ENCODE measurements around the gene ARG2. TPM values are rescaled to one million over a fixed set of nuclear protein-coding genes. Genes with fewer than 3 reads are reported as not detected.
"Not testable (repeated sequence)": the region's sequence is repeated elsewhere in the genome, so short reads cannot be mapped to it uniquely, and the experiment has no call there.

ARG2 gene
- total and polyA plus RNA-seq, 2 experiments from 2014 or later, result 5.6 to 6.3 TPM

- Histone ChIP-seq H3F3A (ENCODE audit: insufficient read depth) (peaks cover 30% of the 10 kb centered on the region), H3K4me2 (ENCODE audit: unreplicated experiment) (peak overlapping the region; percentile 72), H4K20me1 (ENCODE audit: insufficient read depth) (no peaks in the 10 kb centered on the region), H3K9me2 (ENCODE audit: insufficient read depth) (no peaks in the 10 kb centered on the region), H3K79me2 (ENCODE audit: insufficient read depth) (no peaks in the 10 kb centered on the region), H3K9ac (peak overlapping the region; percentile 59), H3K27ac (peak overlapping the region; percentile 83), H3K9me3 (ENCODE audit: low read depth) (no peaks in the 10 kb centered on the region), H3K36me3 (ENCODE audit: low read depth) (no peaks in the 10 kb centered on the region), H2AFZ (peak overlapping the region; percentile 79), H3K27me3 (replicated peaks; ENCODE audit: insufficient read depth) (no peaks in the 10 kb centered on the region), H3K4me3 (peak overlapping the region; percentile 29), H3K4me1 (ENCODE audit: insufficient read depth) (peaks cover 17% of the 10 kb centered on the region)
- TF ChIP-seq EZH2phosphoT487 (IDR thresholded peaks at IDR 0.05; ENCODE audit: insufficient read depth, low read depth) (no peak), EZH2 (IDR thresholded peaks at IDR 0.05; ENCODE audit: insufficient read depth, poor library complexity, severe bottlenecking) (no peak)
- WGBS, 2 experiments (ENCODE audit: low coverage in 1 of 2, low lambda C conversion rate in 2 of 2, missing lambda C conversion rate in 2 of 2), result 24 to 29% methylated on average over 2 of the region's 2 CpGs
- peak; percentile 57 for DNase-seq
- in situ Hi-C loops (cut with MboI), result no loop called here
These were observed 3.4 kb downstream of the ARG2 start for GRCh38 chr14:67623114-67623513.

- DNase-seq; H3K9ac ChIP-seq; in situ Hi-C loops (cut with MboI); H2AFZ ChIP-seq; H3K4me3 ChIP-seq; H3K9me2 ChIP-seq (ENCODE audit: insufficient read depth); H3K27ac ChIP-seq; H3K9me3 ChIP-seq (ENCODE audit: low read depth); H4K20me1 ChIP-seq (ENCODE audit: insufficient read depth); H3K79me2 ChIP-seq (ENCODE audit: insufficient read depth); H3K27me3 ChIP-seq (replicated peaks; ENCODE audit: insufficient read depth); H3K36me3 ChIP-seq (ENCODE audit: low read depth); H3K4me2 ChIP-seq (ENCODE audit: unreplicated experiment): not testable (repeated sequence)
- 94 to 100% methylated on average over 1 of the region's 1 CpG for WGBS, 2 experiments (ENCODE audit: low coverage in 1 of 2, low lambda C conversion rate in 2 of 2, missing lambda C conversion rate in 2 of 2)
- H3K4me1 ChIP-seq (ENCODE audit: insufficient read depth), result peaks cover 17% of the 10 kb centered on the region
- peaks cover 23% of the 10 kb centered on the region for H3F3A ChIP-seq (ENCODE audit: insufficient read depth)
These were observed 6.4 kb downstream of the ARG2 start for GRCh38 chr14:67626131-67626530.

- H3K4me3 ChIP-seq, result no peak overlapping the region
- in situ Hi-C loops (cut with MboI), result no loop called here
- no peak overlapping the region for H3K27ac ChIP-seq
- no peaks in the 10 kb centered on the region for H4K20me1 ChIP-seq (ENCODE audit: insufficient read depth)
- H3K79me2 ChIP-seq (ENCODE audit: insufficient read depth), result no peaks in the 10 kb centered on the region
- no peaks in the 10 kb centered on the region for H3K9me2 ChIP-seq (ENCODE audit: insufficient read depth)
- H2AFZ ChIP-seq, result no peak overlapping the region
- H3K36me3 ChIP-seq (ENCODE audit: low read depth), result no peaks in the 10 kb centered on the region
- H3K9me3 ChIP-seq (ENCODE audit: low read depth), result no peaks in the 10 kb centered on the region
- no peak overlapping the region for H3K9ac ChIP-seq
- H3K27me3 ChIP-seq (replicated peaks; ENCODE audit: insufficient read depth), result no peaks in the 10 kb centered on the region
- DNase-seq, result no peak
- peaks cover 11% of the 10 kb centered on the region for H3K4me1 ChIP-seq (ENCODE audit: insufficient read depth)
- peaks cover 13% of the 10 kb centered on the region for H3F3A ChIP-seq (ENCODE audit: insufficient read depth)
- no peak overlapping the region for H3K4me2 ChIP-seq (ENCODE audit: unreplicated experiment)
- TF ChIP-seq EZH2phosphoT487 (IDR thresholded peaks at IDR 0.05; ENCODE audit: insufficient read depth, low read depth), result no peak
- TF ChIP-seq EZH2 (IDR thresholded peaks at IDR 0.05; ENCODE audit: insufficient read depth, poor library complexity, severe bottlenecking), result no peak
These were observed 7.8 kb downstream of the ARG2 start for GRCh38 chr14:67627519-67627918.

- H3K9me2 ChIP-seq (ENCODE audit: insufficient read depth), result no peaks in the 10 kb centered on the region
- H3K27ac ChIP-seq, result no peak overlapping the region
- H2AFZ ChIP-seq, result no peak overlapping the region
- H3K27me3 ChIP-seq (replicated peaks; ENCODE audit: insufficient read depth), result no peaks in the 10 kb centered on the region
- no peaks in the 10 kb centered on the region for H4K20me1 ChIP-seq (ENCODE audit: insufficient read depth)
- no peaks in the 10 kb centered on the region for H3K9me3 ChIP-seq (ENCODE audit: low read depth)
- no peaks in the 10 kb centered on the region for H3K4me1 ChIP-seq (ENCODE audit: insufficient read depth)
- no peak overlapping the region for H3K4me3 ChIP-seq
- H3K9ac ChIP-seq, result no peak overlapping the region
- H3K36me3 ChIP-seq (ENCODE audit: low read depth), result no peaks in the 10 kb centered on the region
- no peak for TF ChIP-seq EZH2phosphoT487 (IDR thresholded peaks at IDR 0.05; ENCODE audit: insufficient read depth, low read depth)
- no peak for TF ChIP-seq EZH2 (IDR thresholded peaks at IDR 0.05; ENCODE audit: insufficient read depth, poor library complexity, severe bottlenecking)
- in situ Hi-C loops (cut with MboI), result no loop called here
- DNase-seq, result no peak
- H3K4me2 ChIP-seq (ENCODE audit: unreplicated experiment), result no peak overlapping the region
- no peaks in the 10 kb centered on the region for H3K79me2 ChIP-seq (ENCODE audit: insufficient read depth)
- 89 to 97% methylated on average over 4 of the region's 4 CpGs for WGBS, 2 experiments (ENCODE audit: low coverage in 1 of 2, low lambda C conversion rate in 2 of 2, missing lambda C conversion rate in 2 of 2)
- H3F3A ChIP-seq (ENCODE audit: insufficient read depth), result no peaks in the 10 kb centered on the region
These were observed 10.5 kb downstream of the ARG2 start for GRCh38 chr14:67630186-67630585.

- no peaks in the 10 kb centered on the region for H3K79me2 ChIP-seq (ENCODE audit: insufficient read depth)
- H3K36me3 ChIP-seq (ENCODE audit: low read depth), result no peaks in the 10 kb centered on the region
- TF ChIP-seq EZH2phosphoT487 (IDR thresholded peaks at IDR 0.05; ENCODE audit: insufficient read depth, low read depth) (no peak), EZH2 (IDR thresholded peaks at IDR 0.05; ENCODE audit: insufficient read depth, poor library complexity, severe bottlenecking) (no peak)
- no peak overlapping the region for H3K4me2 ChIP-seq (ENCODE audit: unreplicated experiment)
- no peaks in the 10 kb centered on the region for H3K9me3 ChIP-seq (ENCODE audit: low read depth)
- H3K9me2 ChIP-seq (ENCODE audit: insufficient read depth), result no peaks in the 10 kb centered on the region
- DNase-seq, result no peak
- no peak overlapping the region for H3K9ac ChIP-seq
- H3K27ac ChIP-seq, result no peak overlapping the region
- in situ Hi-C loops (cut with MboI), result no loop called here
- H3K27me3 ChIP-seq (replicated peaks; ENCODE audit: insufficient read depth), result no peaks in the 10 kb centered on the region
- H3F3A ChIP-seq (ENCODE audit: insufficient read depth), result no peaks in the 10 kb centered on the region
- H3K4me1 ChIP-seq (ENCODE audit: insufficient read depth), result 0 out of 2 replicates have a peak, but pooled peaks cover 1% of the 10 kb centered on the region
- H4K20me1 ChIP-seq (ENCODE audit: insufficient read depth), result no peaks in the 10 kb centered on the region
- H3K4me3 ChIP-seq, result no peak overlapping the region
- no peak overlapping the region for H2AFZ ChIP-seq
- 74 to 78% methylated on average over 5 of the region's 5 CpGs for WGBS, 2 experiments (ENCODE audit: low coverage in 1 of 2, low lambda C conversion rate in 2 of 2, missing lambda C conversion rate in 2 of 2)
These were observed 11.2 kb downstream of the ARG2 start for GRCh38 chr14:67630938-67631337.
